ENCODE results near the gene USP37. TPM values are rescaled to one million over a fixed set of nuclear protein-coding genes. Genes with fewer than 3 reads are reported as not detected.

Gene USP37
- total RNA-seq, 1 experiment from 2014 or later: 11.6 TPM

GRCh38 chr2:218516614-218517013 is 51.5 kb downstream of the USP37 start:
- no peak for ATAC-seq
- intact Hi-C loops (cut with micrococcal nuclease): no loop called here

GRCh38 chr2:218513676-218514075 is 54.5 kb downstream of the USP37 start:
- POLR2A ChIA-PET (ENCODE audit: unreplicated experiment): no interaction called here
- Histone ChIP-seq H3K79me2 (ENCODE audit: low read length) (no peaks in the 10 kb centered on the region), H3K36me3 (ENCODE audit: low read depth, low read length) (peaks cover 6% of the 10 kb centered on the region), H3K27ac (ENCODE audit: low read length) (no peak overlapping the region), H4K20me1 (ENCODE audit: low read length) (no peaks in the 10 kb centered on the region), H3K9ac (ENCODE audit: low read length) (no peak overlapping the region), H3K9me3 (ENCODE audit: low read length) (no peaks in the 10 kb centered on the region), H2AFZ (ENCODE audit: low read length) (no peak overlapping the region), H3F3A (ENCODE audit: low read length, unreplicated experiment) (no peaks in the 10 kb centered on the region), H3K27me3 (ENCODE audit: low read length) (no peaks in the 10 kb centered on the region), H3K4me1 (ENCODE audit: insufficient read depth, low read length) (no peaks in the 10 kb centered on the region), H3K9me2 (replicated peaks; ENCODE audit: low read length) (no peaks in the 10 kb centered on the region), H3K4me2 (ENCODE audit: low read length) (no peak overlapping the region), H3K4me3 (ENCODE audit: low read length) (no peak overlapping the region)
- DNase-seq: no peak
- CTCF ChIA-PET: no interaction called here
- no peak for ATAC-seq
- intact Hi-C loops (cut with micrococcal nuclease): no loop called here
- BruUV-seq (replicated peaks): no TSS peak
- TF ChIP-seq CTCF (conservative IDR thresholded peaks at IDR 0.05; ENCODE audit: low read depth, low read length) (no peak), EZH2 (IDR thresholded peaks at IDR 0.05; ENCODE audit: low read length, unreplicated experiment) (no peak), EZH2phosphoT487 (IDR thresholded peaks at IDR 0.05; ENCODE audit: borderline replicate concordance, low read length) (no peak)

More at GRCh38 chr2:218516614-218517013, 51.5 kb downstream of the USP37 start:
- Histone ChIP-seq H3K9me3 (ENCODE audit: low read length) (no peaks in the 10 kb centered on the region), H2AFZ (ENCODE audit: low read length) (no peak overlapping the region), H3K9ac (ENCODE audit: low read length) (no peak overlapping the region), H3K9me2 (replicated peaks; ENCODE audit: low read length) (no peaks in the 10 kb centered on the region), H3F3A (ENCODE audit: low read length, unreplicated experiment) (no peaks in the 10 kb centered on the region), H3K27ac (ENCODE audit: low read length) (no peak overlapping the region), H3K27me3 (ENCODE audit: low read length) (no peaks in the 10 kb centered on the region), H3K36me3 (ENCODE audit: low read depth, low read length) (no peaks in the 10 kb centered on the region; the same call in none of the 2 replicates), H3K4me2 (ENCODE audit: low read length) (no peak overlapping the region), H3K4me1 (ENCODE audit: insufficient read depth, low read length) (no peaks in the 10 kb centered on the region), H3K4me3 (ENCODE audit: low read length) (no peak overlapping the region), H3K79me2 (ENCODE audit: low read length) (no peaks in the 10 kb centered on the region), H4K20me1 (ENCODE audit: low read length) (no peaks in the 10 kb centered on the region)
- ChIA-PET POLR2A (ENCODE audit: unreplicated experiment) (no interaction called here), CTCF (interaction anchor here (0.5 to 0.6 kb wide), 2 partner anchors 15 to 91 kb away, joined by 3 to 4 read pairs; no protein-coding TSS in a partner anchor)
- peak; percentile 34 for DNase-seq
- BruUV-seq (replicated peaks): no TSS peak
- peak; percentile 51 for TF ChIP-seq CTCF (conservative IDR thresholded peaks at IDR 0.05; ENCODE audit: low read depth, low read length)
- TF ChIP-seq EZH2phosphoT487 (IDR thresholded peaks at IDR 0.05; ENCODE audit: borderline replicate concordance, low read length): no peak

- no TSS peak for BruUV-seq (replicated peaks)
- no peaks in the 10 kb centered on the region for H3K9me2 ChIP-seq (replicated peaks; ENCODE audit: low read length)
- H4K20me1 ChIP-seq (ENCODE audit: low read length): no peaks in the 10 kb centered on the region
- H3K4me2 ChIP-seq (ENCODE audit: low read length): no peak overlapping the region
- no peaks in the 10 kb centered on the region for H3K79me2 ChIP-seq (ENCODE audit: low read length)
- DNase-seq: no peak
- intact Hi-C loops (cut with micrococcal nuclease): no loop called here
- no peaks in the 10 kb centered on the region for H3K9me3 ChIP-seq (ENCODE audit: low read length)
- H3F3A ChIP-seq (ENCODE audit: low read length, unreplicated experiment): no peaks in the 10 kb centered on the region
- ChIA-PET POLR2A (ENCODE audit: unreplicated experiment) (no interaction called here), CTCF (no interaction called here)
- no peaks in the 10 kb centered on the region for H3K4me1 ChIP-seq (ENCODE audit: insufficient read depth, low read length)
- no peak overlapping the region for H3K9ac ChIP-seq (ENCODE audit: low read length)
- H3K27me3 ChIP-seq (ENCODE audit: low read length): no peaks in the 10 kb centered on the region
- ATAC-seq: no peak
- no peak for TF ChIP-seq EZH2 (IDR thresholded peaks at IDR 0.05; ENCODE audit: low read length, unreplicated experiment)
- TF ChIP-seq EZH2phosphoT487 (IDR thresholded peaks at IDR 0.05; ENCODE audit: borderline replicate concordance, low read length): no peak
- TF ChIP-seq CTCF (conservative IDR thresholded peaks at IDR 0.05; ENCODE audit: low read depth, low read length): no peak
- peaks cover 9% of the 10 kb centered on the region; the same call in 1 of the 2 replicates for H3K36me3 ChIP-seq (ENCODE audit: low read depth, low read length)
- no peak overlapping the region for H2AFZ ChIP-seq (ENCODE audit: low read length)
- H3K4me3 ChIP-seq (ENCODE audit: low read length): no peak overlapping the region
- no peak overlapping the region for H3K27ac ChIP-seq (ENCODE audit: low read length)
These were observed 59.9 kb downstream of the USP37 start for GRCh38 chr2:218508299-218508698.
